Liver (tissue), 9 donors: Measurements from ENCODE around the gene PSMD6. TPM values are rescaled to one million over a fixed set of nuclear protein-coding genes. Genes with fewer than 3 reads are reported as not detected.

Source experiments
- DNase-seq: peaks from one replicate; pipeline ENCODE4 v3.0.0-alpha.2; 2017; ENCODE audit warnings: low spot score
- H3K27ac ChIP-seq, 2 donors: one replicate each; pipeline ENCODE4 v1.7.0; 2013; ENCODE audit warnings: inconsistent platforms in 2 of 2, low read length in 2 of 2, control low read depth in 1 of 2, low read depth in 1 of 2, mild to moderate bottlenecking in 1 of 2
- H3K27me3 ChIP-seq, 4 donors: one replicate each; pipeline versions ENCODE4 v1.6.1 to v1.7.0; 2013; ENCODE audit warnings: low read length in 3 of 4, inconsistent platforms in 1 of 4, mild to moderate bottlenecking in 1 of 4, moderate library complexity in 1 of 4; ENCODE audit not compliant: control insufficient read depth in 4 of 4, insufficient read depth in 4 of 4
- H3K36me3 ChIP-seq, 4 donors: one replicate each; pipeline versions ENCODE4 v1.6.1 to v1.7.0; 2013; ENCODE audit warnings: low read length in 3 of 4, mild to moderate bottlenecking in 3 of 4, low read depth in 1 of 4, moderate library complexity in 1 of 4; ENCODE audit not compliant: control insufficient read depth in 4 of 4, insufficient read depth in 3 of 4
- H3K4me1 ChIP-seq, 4 donors: one replicate each; pipeline versions ENCODE4 v1.6.1 to v1.7.0; 2013; ENCODE audit warnings: low read length in 3 of 4, mild to moderate bottlenecking in 3 of 4, moderate library complexity in 1 of 4; ENCODE audit not compliant: control insufficient read depth in 4 of 4, insufficient read depth in 4 of 4
- H3K4me3 ChIP-seq, 3 donors: one replicate each; pipeline versions ENCODE4 v1.6.1 to v1.7.0; 2013; ENCODE audit warnings: low read length in 3 of 3, control low read depth in 1 of 3, low read depth in 1 of 3, mild to moderate bottlenecking in 1 of 3
- H3K9ac ChIP-seq, 2 donors: one replicate each; pipeline ENCODE4 v1.7.0; 2013; ENCODE audit warnings: low read length in 2 of 2, mild to moderate bottlenecking in 2 of 2, moderate library complexity in 2 of 2, control low read depth in 1 of 2, low read depth in 1 of 2
- H3K9me3 ChIP-seq, 4 donors: one replicate each; pipeline versions ENCODE4 v1.6.1 to v1.7.0; 2013; ENCODE audit warnings: low read length in 3 of 4; ENCODE audit not compliant: control insufficient read depth in 4 of 4
- CTCF ChIP-seq: fragments of 150-350 bp; IDR thresholded peaks from 2 replicates; pipeline ENCODE4 v1.5.1; 2017; ENCODE audit warnings: improper control_type of control experiment, low read depth, low read length; ENCODE audit not compliant: missing input control
- EGR1 ChIP-seq, 2 donors: IDR thresholded peaks; 2 replicates each; pipeline ENCODE4 v1.6.1; 2016 to 2018; ENCODE audit warnings: antibody characterized with exemption in 2 of 2, low read depth in 2 of 2
- FOXA2 ChIP-seq: IDR thresholded peaks from 2 replicates; pipeline ENCODE4 v1.6.1; 2016; ENCODE audit warnings: antibody characterized with exemption
- HNF4A ChIP-seq, 2 donors: conservative IDR thresholded peaks; 2 replicates each; pipeline ENCODE4 v1.6.1; 2016; ENCODE audit warnings: antibody characterized with exemption in 2 of 2, mild to moderate bottlenecking in 2 of 2
- HNF4G ChIP-seq: IDR thresholded peaks from 2 replicates; pipeline ENCODE4 v1.6.1; 2016; ENCODE audit warnings: antibody characterized with exemption
- JUND ChIP-seq, 2 donors: IDR thresholded peaks; 2 replicates each; pipeline ENCODE4 v1.6.1; 2016; ENCODE audit warnings: antibody characterized with exemption in 2 of 2
- NR2F2 ChIP-seq: IDR thresholded peaks from 2 replicates; pipeline ENCODE4 v1.6.1; 2016; ENCODE audit warnings: antibody characterized with exemption
- RAD21 ChIP-seq, 2 donors: IDR thresholded peaks; 2 replicates each; pipeline ENCODE4 v1.6.1; 2016; ENCODE audit warnings: antibody characterized with exemption in 2 of 2, mild to moderate bottlenecking in 2 of 2
- REST ChIP-seq: IDR thresholded peaks from 2 replicates; pipeline ENCODE4 v1.6.1; 2016; ENCODE audit warnings: antibody characterized with exemption, mild to moderate bottlenecking
- TAF1 ChIP-seq: conservative IDR thresholded peaks from 2 replicates; pipeline ENCODE4 v1.6.1; 2016; ENCODE audit warnings: antibody characterized with exemption, mild to moderate bottlenecking
- ZBTB33 ChIP-seq: IDR thresholded peaks from 2 replicates; pipeline ENCODE4 v1.6.1; 2016; ENCODE audit warnings: antibody characterized with exemption
- WGBS: extraction: QIAGEN DNeasy Blood & Tissue Kit; methylation state at CpG from one replicate; pipeline ENCODE4 v1.1.7; 2013; 5-methylcytosine and 5-hydroxymethylcytosine counted together
- polyA plus RNA-seq, 2 donors: library from polyadenylated mRNA; stranded (reverse) in 1 of 2; unstranded in 1 of 2; fragments of 200-250 nt in 1 of 2; fragments of >200 nt in 1 of 2; fragmentation: Nextera tagmentation in 1 of 2; extraction: Ambion mirVana in 1 of 2; gene quantifications; one replicate each; pipeline versions ENCODE4 v1.2.1 to v1.2.3, GENCODE V29; 2013 to 2015
- total RNA-seq, 2 donors: library from RNA; depleted of rRNA; stranded (reverse); fragments of >200 nt; gene quantifications; one replicate each; pipeline ENCODE4 v1.2.3, GENCODE V29; 2014
- TF ChIP-seq, protein P1 (sequence below): IDR thresholded peaks from 2 replicates; pipeline ENCODE4 v1.6.1; 2016; ENCODE audit warnings: antibody characterized with exemption
- donor health status: healthy.
- donor health status: healthy.
- donor health status: healthy.
- donor health status: healthy.
- donor health status: healthy.

PSMD6 gene
- total and polyA plus RNA-seq, 4 donors = 49.3 to 72.7 (median 54.9) TPM

GRCh38 chr3:64046996-64047594 lies 23.8 kb upstream of the PSMD6 start:
- no peaks in the 10 kb centered on the region for H3K4me1 ChIP-seq
- no peak for DNase-seq
- 41% methylated on average over 6 of the region's 6 CpGs for WGBS
- no peak for TF ChIP-seq HNF4A (conservative IDR thresholded peaks at IDR 0.05)
- no peak for TF ChIP-seq FOXA2
- TF ChIP-seq TAF1 = no peak
- TF ChIP-seq HNF4G = no peak
- TF ChIP-seq RAD21 (IDR thresholded peaks at IDR 0.05) = no peak
- TF ChIP-seq, protein P1, sequence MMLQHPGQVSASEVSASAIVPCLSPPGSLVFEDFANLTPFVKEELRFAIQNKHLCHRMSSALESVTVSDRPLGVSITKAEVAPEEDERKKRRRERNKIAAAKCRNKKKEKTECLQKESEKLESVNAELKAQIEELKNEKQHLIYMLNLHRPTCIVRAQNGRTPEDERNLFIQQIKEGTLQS = no peak
- no peak for TF ChIP-seq EGR1 (IDR thresholded peaks at IDR 0.05; ENCODE audit: low read depth in 2 of 2)
- no peak for TF ChIP-seq NR2F2
- TF ChIP-seq REST = no peak
- H3K27me3 ChIP-seq = peaks cover 0 to 3% (median 0%) of the 10 kb centered on the region in 4 donors
- no peaks in the 10 kb centered on the region for H3K36me3 ChIP-seq
- H3K4me3 ChIP-seq = no peak overlapping the region
- H3K27ac ChIP-seq = no peak overlapping the region
- no peaks in the 10 kb centered on the region for H3K9me3 ChIP-seq
- H3K9ac ChIP-seq = no peak overlapping the region

GRCh38 chr3:64046592-64046991 lies 23.3 kb upstream of the PSMD6 start:
- no peaks in the 10 kb centered on the region for H3K4me1 ChIP-seq
- H3K36me3 ChIP-seq = no peaks in the 10 kb centered on the region
- peaks cover 0 to 3% (median 0%) of the 10 kb centered on the region in 4 donors for H3K27me3 ChIP-seq
- H3K4me3 ChIP-seq = no peak overlapping the region
- H3K9me3 ChIP-seq = no peaks in the 10 kb centered on the region
- WGBS = 70% methylated on average over 3 of the region's 3 CpGs
- no peak overlapping the region for H3K27ac ChIP-seq
- no peak overlapping the region for H3K9ac ChIP-seq
- no peak for DNase-seq
- no peak for TF ChIP-seq CTCF
- TF ChIP-seq HNF4G = no peak
- no peak for TF ChIP-seq JUND (IDR thresholded peaks at IDR 0.05)
- no peak for TF ChIP-seq ZBTB33
- no peak for TF ChIP-seq REST
- no peak for TF ChIP-seq RAD21 (IDR thresholded peaks at IDR 0.05)
- TF ChIP-seq NR2F2 = no peak
- no peak for TF ChIP-seq FOXA2
